HEK293T (cell line): ENCODE data around the gene CD52.

Source experiments
- CTCF ChIA-PET: fragments of 350-600 bp; formaldehyde crosslinking; extraction: SDS; loops from one replicate; lab custom pipeline; 2021; ENCODE audit warnings: antibody characterized with exemption, inconsistent platforms; lab: Yijun Ruan, JAX
- POLR2A ChIA-PET: fragments of 350-600 bp; formaldehyde crosslinking; extraction: SDS; loops from one replicate; lab custom pipeline; 2020; ENCODE audit warnings: antibody characterized with exemption, inconsistent platforms; lab: Yijun Ruan, JAX
- DNase-seq: peaks from one replicate; pipeline ENCODE4 v3.0.0; 2012; ENCODE audit warnings: mixed read lengths; ENCODE audit errors: extremely low spot score
- ARNT ChIP-seq: fragments of 450-650 bp; IDR thresholded peaks from 2 replicates; pipeline ENCODE4 v1.6.1; 2017; ENCODE audit warnings: mild to moderate bottlenecking
- BHLHE40 ChIP-seq: fragments of 450-650 bp; IDR thresholded peaks from 2 replicates; pipeline ENCODE4 v1.6.1; 2016; ENCODE audit warnings: mild to moderate bottlenecking, moderate library complexity, borderline replicate concordance
- CTBP1 ChIP-seq: fragments of 450-650 bp; IDR thresholded peaks from 2 replicates; pipeline ENCODE4 v1.6.1; 2016; ENCODE audit warnings: borderline replicate concordance
- ELF4 ChIP-seq: fragments of 450-650 bp; IDR thresholded peaks from 2 replicates; pipeline ENCODE4 v1.6.1; 2017; ENCODE audit warnings: antibody characterized with exemption
- FOXA1 ChIP-seq: fragments of 450-650 bp; IDR thresholded peaks from 2 replicates; pipeline ENCODE4 v1.6.1; 2016; ENCODE audit warnings: mild to moderate bottlenecking
- FOXK2 ChIP-seq: fragments of 450-650 bp; IDR thresholded peaks from 2 replicates; pipeline ENCODE4 v1.6.1; 2016; ENCODE audit warnings: mild to moderate bottlenecking
- FOXM1 ChIP-seq: fragments of 450-650 bp; IDR thresholded peaks from 2 replicates; pipeline ENCODE4 v1.6.1; 2017; ENCODE audit warnings: mild to moderate bottlenecking, borderline replicate concordance
- HDGF ChIP-seq: fragments of 450-650 bp; IDR thresholded peaks from 2 replicates; pipeline ENCODE4 v1.6.1; 2017; ENCODE audit warnings: antibody characterized with exemption, borderline replicate concordance
- L3MBTL2 ChIP-seq: fragments of 450-650 bp; conservative IDR thresholded peaks from 2 replicates; pipeline ENCODE4 v1.6.1; 2016; ENCODE audit warnings: mild to moderate bottlenecking
- LEF1 ChIP-seq: fragments of 450-650 bp; IDR thresholded peaks from 2 replicates; pipeline ENCODE4 v1.6.1; 2017; ENCODE audit warnings: mild to moderate bottlenecking, borderline replicate concordance
- NFRKB ChIP-seq: fragments of 450-650 bp; IDR thresholded peaks from 2 replicates; pipeline ENCODE4 v1.6.1; 2016; ENCODE audit warnings: mild to moderate bottlenecking, moderate library complexity
- PKNOX1 ChIP-seq: fragments of 450-650 bp; IDR thresholded peaks from 2 replicates; pipeline ENCODE4 v1.6.1; 2016
- SP1 ChIP-seq: fragments of 450-650 bp; IDR thresholded peaks from 2 replicates; pipeline ENCODE4 v1.6.1; 2017
- SUZ12 ChIP-seq: fragments of 450-650 bp; IDR thresholded peaks from 2 replicates; pipeline ENCODE4 v1.6.1; 2016; ENCODE audit warnings: mild to moderate bottlenecking
- TARDBP ChIP-seq: fragments of 450-650 bp; IDR thresholded peaks from 2 replicates; pipeline ENCODE4 v1.6.1; 2016
- ZNF384 ChIP-seq: fragments of 450-650 bp; IDR thresholded peaks from 2 replicates; pipeline ENCODE4 v1.6.1; 2016

Gene CD52

GRCh38 chr1:26360807-26361604 is 43.2 kb downstream of the CD52 start:
- TF ChIP-seq LEF1 (no peak), CTBP1 (no peak), L3MBTL2 (no peak), TARDBP (no peak), HDGF (no peak), SP1 (no peak), BHLHE40 (no peak), ELF4 (no peak), FOXA1 (no peak), SUZ12 (no peak), FOXK2 (no peak)
- no peak for DNase-seq
- ChIA-PET CTCF (interaction anchor here (0.8 kb wide), 1 partner anchor 238 kb away, joined by 3 read pairs; no protein-coding TSS in a partner anchor), POLR2A (no interaction called here)

- ChIA-PET POLR2A (no interaction called here), CTCF (no interaction called here)
- no peak for TF ChIP-seq FOXM1
- TF ChIP-seq ARNT = no peak
- TF ChIP-seq HDGF = no peak
- TF ChIP-seq SP1 = no peak
- TF ChIP-seq SUZ12 = no peak
- no peak for DNase-seq
These were observed 43.9 kb downstream of the CD52 start for GRCh38 chr1:26361605-26362122.

GRCh38 chr1:26362331-26362730 is 44.6 kb downstream of the CD52 start:
- no peak for DNase-seq
- TF ChIP-seq NFRKB (no peak), LEF1 (no peak), PKNOX1 (no peak), TARDBP (no peak), FOXM1 (no peak), SP1 (no peak), SUZ12 (no peak), ARNT (no peak), FOXA1 (no peak), HDGF (no peak)
- CTCF ChIA-PET = interaction anchor here (0.6 to 1.4 kb wide), 2 partner anchors 9 to 24 kb away, joined by 3 read pairs; no protein-coding TSS in a partner anchor
- POLR2A ChIA-PET = interaction anchor here (1.0 kb wide), 1 partner anchor 16 kb away, joined by 3 read pairs; no protein-coding TSS in a partner anchor

- TF ChIP-seq FOXK2 (no peak), ZNF384 (0 out of 2 replicates have a peak, but pooled peaks have one; percentile 26)
- ChIA-PET CTCF (interaction anchor here (0.6 to 2.3 kb wide), 15 partner anchors 7 to 1611 kb away, joined by 3 to 14 read pairs (median 3); partner anchors contain the start of gene SH3BGRL3), POLR2A (no interaction called here)
- peak; percentile 83 for DNase-seq
These were observed 46.0 kb downstream of the CD52 start for GRCh38 chr1:26363549-26364448.

GRCh38 chr1:26364956-26365355 is 47.2 kb downstream of the CD52 start:
- ChIA-PET POLR2A (no interaction called here), CTCF (interaction anchor here (1.6 to 2.3 kb wide), 3 partner anchors 9 to 80 kb away, joined by 9 to 14 read pairs (median 11); no protein-coding TSS in a partner anchor)
- TF ChIP-seq L3MBTL2 (no peak), ARNT (no peak), CTBP1 (no peak), FOXA1 (no peak), PKNOX1 (no peak), FOXK2 (no peak), ZNF384 (no peak), SUZ12 (no peak), LEF1 (no peak)

GRCh38 chr1:26367441-26367840 is 49.7 kb downstream of the CD52 start:
- ChIA-PET POLR2A (no interaction called here), CTCF (no interaction called here)
- no peak for DNase-seq
- no peak for TF ChIP-seq HDGF

More at GRCh38 chr1:26364956-26365355, 47.2 kb downstream of the CD52 start:
- DNase-seq = no peak

GRCh38 chr1:26368006-26368405 is 50.2 kb downstream of the CD52 start:
- DNase-seq = no peak
- ChIA-PET CTCF (no interaction called here), POLR2A (no interaction called here)
- TF ChIP-seq CTBP1 = no peak
- TF ChIP-seq FOXK2 = no peak
- no peak for TF ChIP-seq L3MBTL2
- TF ChIP-seq ELF4 = no peak
- TF ChIP-seq ARNT = no peak
- TF ChIP-seq HDGF = no peak
